Stimulated activated naive CD8-positive, alpha-beta T cell treated with anti-CD3 and anti-CD28 coated beads, Interleukin-15, amount 100 ng/mL, for 72 hours (primary cell): ENCODE measurements around the gene NADK2.

Source experiments
- ATAC-seq: fragments of 150-1000 bp; cut with Tn5 transposase; 2 replicates; pipeline ENCODE4 v1.10.0; 2021; ENCODE audit warnings: mild to moderate bottlenecking, moderate library complexity
- DNase-seq, 2 donors: peaks; one replicate each; pipeline ENCODE4 v3.0.0; 2021 to 2022
- H3K27ac Mint-ChIP-seq, 2 donors: one replicate each; pipeline ENCODE4 v1.8.0; 2022; ENCODE audit warnings: mild to moderate bottlenecking in 2 of 2, mixed read lengths in 2 of 2, moderate library complexity in 2 of 2
- H3K27me3 Mint-ChIP-seq: one replicate; pipeline ENCODE4 v1.8.0; 2022; ENCODE audit warnings: mixed read lengths
- H3K4me1 Mint-ChIP-seq: one replicate; pipeline ENCODE4 v1.8.0; 2022; ENCODE audit warnings: mild to moderate bottlenecking, mixed read lengths
- H3K4me3 Mint-ChIP-seq, 2 donors: one replicate each; pipeline ENCODE4 v1.8.0; 2022; ENCODE audit warnings: mild to moderate bottlenecking in 2 of 2, mixed read lengths in 2 of 2, moderate library complexity in 1 of 2
- H3K9me3 Mint-ChIP-seq, 2 donors: one replicate each; pipeline ENCODE4 v1.8.0; 2022; ENCODE audit warnings: mixed read lengths in 2 of 2

NADK2 gene

GRCh38 chr5:36168737-36169136, 73.0 kb downstream of the NADK2 start:
- Mint-ChIP-seq H3K27ac (peak overlapping the region in 1 of 2 donors; percentile 75), H3K4me3 (no peak overlapping the region), H3K4me1 (no peaks in the 10 kb centered on the region), H3K9me3 (no peaks in the 10 kb centered on the region), H3K27me3 (no peaks in the 10 kb centered on the region)
- DNase-seq (no peak), ATAC-seq (no peak)

DNA sequence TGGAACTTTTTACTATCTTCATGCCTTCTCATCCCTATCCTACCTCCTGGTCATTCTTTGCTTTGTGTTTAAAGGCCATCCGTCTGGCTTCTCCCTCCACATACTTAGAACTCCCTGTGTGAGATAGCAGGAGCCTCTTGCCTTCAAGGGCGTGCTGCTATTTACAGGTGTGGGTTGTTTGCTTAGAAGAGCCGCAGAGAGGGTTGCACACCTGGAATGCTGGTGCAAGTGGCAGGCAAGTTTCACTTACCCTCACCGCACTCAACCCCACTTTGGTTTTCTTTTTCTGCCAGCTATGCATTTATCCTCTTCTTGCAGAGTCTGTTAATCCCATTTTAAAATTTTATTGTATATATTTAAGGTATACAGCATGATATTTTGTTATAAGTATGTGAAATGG, 77.3 kb downstream of the NADK2 start:
- Mint-ChIP-seq H3K4me3 (no peak overlapping the region), H3K4me1 (peaks cover 16% of the 10 kb centered on the region), H3K27ac (no peak overlapping the region), H3K9me3 (no peaks in the 10 kb centered on the region), H3K27me3 (no peaks in the 10 kb centered on the region)
- DNase-seq (no peak), ATAC-seq (no peak)

GRCh38 chr5:36162810-36163486, 78.8 kb downstream of the NADK2 start:
- Mint-ChIP-seq H3K27me3 (no peaks in the 10 kb centered on the region), H3K9me3 (no peaks in the 10 kb centered on the region), H3K27ac (peak overlapping the region; percentile 35 to 95), H3K4me1 (peaks cover 29% of the 10 kb centered on the region), H3K4me3 (no peak overlapping the region)
- DNase-seq, result no peak
- ATAC-seq, result no peak

GRCh38 chr5:36161361-36161760, 80.4 kb downstream of the NADK2 start:
- Mint-ChIP-seq H3K4me3 (no peak overlapping the region), H3K4me1 (peaks cover 40% of the 10 kb centered on the region), H3K27me3 (no peaks in the 10 kb centered on the region), H3K27ac (no peak overlapping the region), H3K9me3 (no peaks in the 10 kb centered on the region)
- no peak for DNase-seq
- no peak for ATAC-seq

GRCh38 chr5:36160617-36161016, 81.1 kb downstream of the NADK2 start:
- H3K9me3 Mint-ChIP-seq, result no peaks in the 10 kb centered on the region
- no peak overlapping the region for H3K27ac Mint-ChIP-seq
- H3K27me3 Mint-ChIP-seq, result no peaks in the 10 kb centered on the region
- ATAC-seq (no peak), DNase-seq (no peak)
- H3K4me3 Mint-ChIP-seq, result no peak overlapping the region
- peaks cover 47% of the 10 kb centered on the region for H3K4me1 Mint-ChIP-seq

DNA sequence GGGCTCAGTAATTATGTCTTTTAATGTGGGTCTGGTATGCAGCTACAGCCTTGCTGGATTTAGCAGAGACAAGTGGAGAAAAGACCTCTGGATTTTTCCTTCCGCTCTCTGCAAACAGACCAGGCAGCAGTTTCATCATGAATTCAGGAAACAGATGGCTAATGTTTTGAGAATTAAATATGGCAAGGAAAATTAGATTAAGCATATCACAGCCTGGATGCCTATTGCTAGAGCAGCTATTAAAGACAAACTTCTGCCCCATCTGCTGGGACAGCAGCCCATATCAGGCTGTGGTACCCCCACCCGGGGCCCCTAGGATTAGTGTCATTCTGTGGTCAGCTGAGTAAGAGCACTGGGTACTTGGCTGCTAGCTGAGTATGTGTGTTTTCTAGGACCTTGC, 83.6 kb downstream of the NADK2 start:
- no peak overlapping the region for H3K27ac Mint-ChIP-seq
- ATAC-seq, result peak; percentile 60
- peaks cover 66% of the 10 kb centered on the region for H3K4me1 Mint-ChIP-seq
- no peak overlapping the region for H3K4me3 Mint-ChIP-seq
- no peaks in the 10 kb centered on the region for H3K27me3 Mint-ChIP-seq
- no peaks in the 10 kb centered on the region for H3K9me3 Mint-ChIP-seq
- DNase-seq, result no peak

GRCh38 chr5:36156619-36157018, 85.1 kb downstream of the NADK2 start:
- ATAC-seq (no peak), DNase-seq (no peak)
- no peak overlapping the region for H3K4me3 Mint-ChIP-seq
- H3K27ac Mint-ChIP-seq, result no peak overlapping the region
- H3K9me3 Mint-ChIP-seq, result no peaks in the 10 kb centered on the region
- no peaks in the 10 kb centered on the region for H3K27me3 Mint-ChIP-seq
- peaks cover 71% of the 10 kb centered on the region for H3K4me1 Mint-ChIP-seq

DNA sequence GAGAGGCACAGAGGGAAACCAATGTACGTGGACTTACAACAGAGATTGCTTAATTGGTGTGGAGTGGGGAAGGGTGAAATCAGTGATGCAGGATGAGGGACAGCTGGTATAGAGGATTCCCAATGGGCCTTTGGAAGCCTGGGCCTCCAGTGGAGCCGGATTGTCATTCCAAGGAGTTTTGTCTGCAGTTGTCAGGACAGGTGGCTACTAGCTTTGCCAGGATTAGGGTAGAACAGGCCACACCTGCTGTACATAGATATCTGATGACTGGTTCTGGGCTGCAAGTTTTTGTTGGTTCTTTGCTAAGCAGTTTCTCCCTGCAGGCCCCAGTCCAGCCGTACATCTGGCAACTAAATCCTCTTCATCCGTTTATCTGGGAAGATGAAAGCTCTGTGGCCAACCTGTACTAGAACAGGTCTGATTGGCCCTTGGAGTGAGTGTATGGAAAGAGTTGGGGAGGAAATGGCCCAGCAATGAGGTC, 85.6 kb downstream of the NADK2 start:
- Mint-ChIP-seq H3K9me3 (no peaks in the 10 kb centered on the region), H3K4me3 (no peak overlapping the region), H3K27me3 (no peaks in the 10 kb centered on the region), H3K27ac (peak overlapping the region in 1 of 2 donors; percentile 4), H3K4me1 (peaks cover 66% of the 10 kb centered on the region)
- DNase-seq, result no peak
- ATAC-seq, result no peak

DNA sequence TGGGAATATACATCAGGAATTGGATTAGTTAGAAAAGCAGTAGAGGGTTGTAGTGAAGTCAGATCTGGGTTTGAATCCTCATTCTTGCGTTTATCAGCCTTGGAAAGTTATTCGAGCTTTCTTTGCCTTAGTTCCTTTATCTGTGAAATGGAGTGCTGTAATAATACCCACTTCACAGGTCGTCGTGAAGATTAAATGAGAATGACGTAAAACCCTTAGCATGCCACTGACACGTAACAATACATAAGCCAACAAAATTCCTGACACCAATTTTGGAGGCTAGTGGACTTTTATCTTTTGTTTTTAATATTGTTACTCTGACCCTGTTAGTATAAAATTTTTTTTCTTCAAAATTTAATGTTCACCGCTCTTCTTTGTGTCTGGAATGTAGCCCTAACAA, 86.4 kb downstream of the NADK2 start:
- ATAC-seq, result no peak
- no peak for DNase-seq
- Mint-ChIP-seq H3K9me3 (no peaks in the 10 kb centered on the region), H3K27me3 (no peaks in the 10 kb centered on the region), H3K4me1 (peaks cover 66% of the 10 kb centered on the region), H3K4me3 (no peak overlapping the region), H3K27ac (no peak overlapping the region)

DNA sequence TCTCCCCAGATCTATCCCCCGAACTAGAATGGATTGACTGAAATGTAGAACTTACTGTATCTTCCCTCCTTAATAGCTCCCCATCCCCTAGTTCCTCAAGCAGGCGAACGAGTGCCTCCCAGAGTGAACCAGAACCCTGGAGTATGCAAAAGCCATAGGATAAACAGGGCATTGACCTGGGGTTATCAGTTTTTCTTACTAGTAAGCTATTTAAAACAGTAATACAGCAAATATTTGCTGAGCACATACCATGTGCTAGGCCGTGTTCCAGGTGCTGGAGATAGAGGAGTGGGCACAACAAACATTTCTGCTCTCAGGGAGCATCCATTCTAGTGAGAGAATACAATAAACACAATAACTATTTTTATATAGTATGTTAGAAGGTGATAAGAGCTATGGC, 88.0 kb downstream of the NADK2 start:
- peak overlapping the region; percentile 49 to 91 for H3K4me3 Mint-ChIP-seq
- peak overlapping the region in 1 of 2 donors; percentile 5 for H3K27ac Mint-ChIP-seq
- no peak for ATAC-seq
- H3K4me1 Mint-ChIP-seq, result peaks cover 74% of the 10 kb centered on the region
- no peaks in the 10 kb centered on the region for H3K9me3 Mint-ChIP-seq
- H3K27me3 Mint-ChIP-seq, result no peaks in the 10 kb centered on the region
- no peak for DNase-seq

DNA sequence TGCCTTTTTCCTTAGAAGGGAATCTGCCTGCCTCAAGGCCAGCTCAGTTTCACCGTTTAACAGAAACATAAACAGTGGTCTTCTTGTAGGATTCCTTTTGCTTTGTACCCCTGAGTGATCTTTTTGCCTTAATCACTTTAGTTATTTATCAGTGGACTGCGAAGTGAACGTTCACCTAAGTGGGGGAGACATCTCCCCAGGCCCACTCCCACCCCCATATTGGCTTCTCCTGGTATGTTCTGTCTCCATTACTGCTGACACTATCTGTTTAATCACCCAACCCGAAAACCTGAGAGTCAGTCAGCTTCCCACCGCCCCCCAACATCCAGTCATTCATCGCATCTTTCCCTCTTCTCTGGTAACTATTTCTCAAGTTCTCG, 88.4 kb downstream of the NADK2 start:
- peak overlapping the region in 1 of 2 donors; percentile 5 for H3K27ac Mint-ChIP-seq
- peak overlapping the region; percentile 49 to 91 for H3K4me3 Mint-ChIP-seq
- no peak for DNase-seq
- H3K27me3 Mint-ChIP-seq, result no peaks in the 10 kb centered on the region
- H3K4me1 Mint-ChIP-seq, result peaks cover 74% of the 10 kb centered on the region
- H3K9me3 Mint-ChIP-seq, result no peaks in the 10 kb centered on the region
- no peak for ATAC-seq

- H3K27ac Mint-ChIP-seq, result peak overlapping the region; percentile 93 to 97
- H3K4me1 Mint-ChIP-seq, result peaks cover 74% of the 10 kb centered on the region
- peak overlapping the region; percentile 91 to 97 for H3K4me3 Mint-ChIP-seq
- no peaks in the 10 kb centered on the region for H3K27me3 Mint-ChIP-seq
- ATAC-seq (peak; percentile 0), DNase-seq (no peak)
- H3K9me3 Mint-ChIP-seq, result no peaks in the 10 kb centered on the region
These were observed 89.1 kb downstream of the NADK2 start for GRCh38 chr5:36152324-36153297.

DNA sequence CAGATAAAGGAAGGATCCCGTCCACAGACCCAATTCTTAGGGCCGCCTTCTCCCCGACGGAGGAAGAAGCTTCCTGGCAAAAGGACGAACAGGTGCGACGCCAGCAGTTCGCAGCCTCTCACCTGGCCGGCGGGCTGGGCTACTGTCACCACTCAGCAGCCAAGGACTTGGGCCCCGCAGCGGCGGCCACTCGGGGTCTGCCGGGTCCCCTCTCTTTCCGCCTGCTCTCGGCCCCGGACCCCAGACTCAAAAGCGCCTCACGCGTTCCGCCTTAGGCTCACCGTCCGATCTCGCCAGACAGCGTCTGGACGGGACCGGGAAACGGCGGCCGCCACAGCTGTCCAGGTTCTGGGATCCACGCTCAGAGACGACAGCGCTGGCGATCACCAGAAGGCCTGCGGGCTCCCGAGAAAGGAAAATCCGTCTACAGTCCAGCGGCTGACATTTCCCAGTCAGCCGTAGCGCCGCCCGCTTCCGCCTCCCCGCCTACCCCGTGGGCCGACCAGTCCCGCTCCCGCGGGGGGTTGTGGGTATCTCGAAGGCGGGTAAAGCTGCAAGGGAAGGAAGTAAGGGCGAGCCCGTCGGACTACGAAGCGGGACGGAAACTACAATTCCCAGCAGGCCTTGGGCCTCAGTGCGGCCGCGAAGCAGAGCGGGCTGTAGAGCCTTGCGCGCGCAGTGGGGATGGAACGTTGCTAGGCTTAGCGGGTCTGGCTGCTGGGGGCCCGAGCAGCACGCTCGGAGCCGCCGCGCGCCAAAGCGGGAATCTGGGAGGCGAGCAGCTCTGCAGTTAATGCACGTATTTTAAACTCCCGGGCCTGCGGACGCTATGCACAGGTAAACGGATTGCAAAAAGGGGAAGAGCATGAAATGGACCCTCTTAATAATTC, 90.0 kb downstream of the NADK2 start, which contains the start of the genes LMBRD2 and SKP2:
Gene LMBRD2, minus strand, starts transcription at position 454 of the 890 bp plus-strand sequence. CDS start 8,538 bp downstream, outside the sequence.
Gene SKP2, plus strand, starts transcription at position 678 of the 890 bp plus-strand sequence. Its CDS starts 152 bp downstream, at position 830.
- ATAC-seq, result peak; percentile 99
- peak within 1 kb of the TSS; percentile 91 to 97 for H3K4me3 Mint-ChIP-seq
- peak within 1 kb of the TSS; percentile 93 to 97 for H3K27ac Mint-ChIP-seq
- no peaks in the 10 kb centered on the region for H3K27me3 Mint-ChIP-seq
- DNase-seq, result peak; percentile 95 to 97
- peaks cover 75% of the 10 kb centered on the region for H3K4me1 Mint-ChIP-seq
- H3K9me3 Mint-ChIP-seq, result no peaks in the 10 kb centered on the region

DNA sequence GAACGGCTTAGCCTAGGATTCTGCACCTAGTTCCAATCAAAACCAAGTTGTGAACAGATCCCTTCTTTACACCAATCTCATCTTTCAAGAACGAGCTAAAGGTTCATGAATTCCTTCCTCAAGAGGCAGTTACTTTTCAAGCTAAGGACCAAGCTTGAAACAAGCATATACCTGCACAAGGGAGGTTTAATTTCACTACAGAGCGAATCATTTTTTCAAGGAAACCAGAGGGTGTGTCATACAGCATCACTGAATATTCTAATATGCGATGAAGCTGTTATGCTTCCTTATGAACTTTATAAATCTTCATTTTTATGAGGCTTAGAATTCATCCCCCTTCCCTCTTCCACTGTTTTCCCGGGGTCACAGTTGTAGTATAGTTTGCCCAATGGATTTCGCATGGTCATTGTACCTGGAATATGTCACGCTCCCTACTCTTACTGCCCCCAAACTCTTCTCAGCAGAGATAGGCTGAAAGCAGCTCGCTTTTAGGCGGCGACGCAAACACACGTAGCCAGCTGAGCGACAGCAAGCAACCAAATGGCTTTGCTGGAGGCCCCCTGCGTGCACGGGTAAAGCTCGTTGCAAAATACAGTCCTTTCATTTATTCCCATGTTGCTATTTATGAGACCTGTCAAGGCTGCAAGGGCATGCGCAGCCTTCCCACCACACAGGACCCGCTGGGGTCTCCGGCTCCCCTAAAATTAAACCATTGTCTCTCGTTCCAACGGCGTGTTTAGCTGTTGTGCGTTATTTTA, 90.9 kb downstream of the NADK2 start:
- Mint-ChIP-seq H3K27ac (peak overlapping the region; percentile 93 to 97), H3K27me3 (no peaks in the 10 kb centered on the region), H3K4me3 (peak overlapping the region; percentile 91 to 97), H3K4me1 (peaks cover 71% of the 10 kb centered on the region), H3K9me3 (no peaks in the 10 kb centered on the region)
- ATAC-seq (peak; percentile 53), DNase-seq (peak; percentile 52 to 60)
